IMR-90 (cell line): ENCODE results near the gene NPS. TPM values are rescaled to one million over a fixed set of nuclear protein-coding genes. Genes with fewer than 3 reads are reported as not detected.

ENCODE experiments used
- ATAC-seq: fragments of 200-7000 bp; cut with Tn5 transposase; 2 replicates; pipeline ENCODE4 v1.9.1; 2020; ENCODE audit warnings: low read depth, mild to moderate bottlenecking, moderate library complexity
- BruUV-seq: library from RNA; stranded (reverse); fragments of 400-500 nt; replicated peaks from 2 replicates; lab custom pipeline; 2021; lab: Mats Ljungman, UMichigan
- CTCF ChIA-PET: fragments of 300-600 bp; formaldehyde crosslinking; extraction: SDS; loops from one replicate; lab custom pipeline; 2021; ENCODE audit warnings: antibody characterized with exemption; lab: Yijun Ruan, JAX
- POLR2A ChIA-PET: fragments of 300-600 bp; sonication (Branson Sonifier 250); formaldehyde crosslinking; loops from one replicate; lab custom pipeline; 2022; ENCODE audit warnings: antibody characterized with exemption; ENCODE audit not compliant: unreplicated experiment; lab: Charles Lee
- DNase-seq: peaks from one replicate; pipeline ENCODE4 v3.0.0; 2013
- H2AFZ ChIP-seq: replicated peaks from 2 replicates; pipeline ENCODE3; 2013; ENCODE audit warnings: low read length, mild to moderate bottlenecking; ENCODE audit not compliant: poor library complexity
- H2AK5ac ChIP-seq: 2 replicates; pipeline ENCODE4 v1.6.1; 2013; ENCODE audit warnings: low read depth, low read length, inconsistent platforms
- H2AK9ac ChIP-seq: replicated peaks from 2 replicates; pipeline ENCODE3; 2013; ENCODE audit warnings: mild to moderate bottlenecking, low read depth, low read length, moderate library complexity; ENCODE audit not compliant: poor library complexity
- H2BK120ac ChIP-seq: 2 replicates; pipeline ENCODE4 v1.6.1; 2013; ENCODE audit warnings: low read depth, low read length, inconsistent platforms
- H2BK15ac ChIP-seq: 3 replicates; pipeline ENCODE4 v1.6.1; 2013; ENCODE audit warnings: low read depth, low read length, inconsistent platforms
- H2BK20ac ChIP-seq: 2 replicates; pipeline ENCODE4 v1.6.1; 2013; ENCODE audit warnings: low read depth, mild to moderate bottlenecking, inconsistent platforms, low read length, moderate library complexity
- H2BK5ac ChIP-seq: 2 replicates; pipeline ENCODE4 v1.6.1; 2013; ENCODE audit warnings: mild to moderate bottlenecking, low read depth, low read length, inconsistent platforms; ENCODE audit not compliant: poor library complexity, severe bottlenecking
- H3K14ac ChIP-seq: replicated peaks from 2 replicates; pipeline ENCODE4 v1.6.1; 2013; ENCODE audit warnings: low read depth, low read length, inconsistent platforms
- H3K18ac ChIP-seq: 2 replicates; pipeline ENCODE4 v1.6.1; 2013; ENCODE audit warnings: low read depth, low read length, control low read depth
- H3K23ac ChIP-seq: 2 replicates; pipeline ENCODE4 v1.6.1; 2013; ENCODE audit warnings: low read depth, low read length, inconsistent platforms
- H3K27ac ChIP-seq: 2 replicates; pipeline ENCODE4 v1.5.1; 2013; ENCODE audit warnings: mild to moderate bottlenecking, control low read depth, low read length; ENCODE audit not compliant: insufficient read depth
- H3K27me3 ChIP-seq: 2 replicates; pipeline ENCODE4 v1.6.1; 2013; ENCODE audit warnings: low read length; ENCODE audit not compliant: control insufficient read depth, insufficient read depth
- H3K36me3 ChIP-seq: 2 replicates; pipeline ENCODE4 v1.6.1; 2013; ENCODE audit warnings: low read length, mixed read lengths; ENCODE audit not compliant: control insufficient read depth, insufficient read depth
- H3K4ac ChIP-seq: 2 replicates; pipeline ENCODE4 v1.6.1; 2013; ENCODE audit warnings: low read depth, low read length, inconsistent platforms
- H3K4me1 ChIP-seq: 2 replicates; pipeline ENCODE4 v1.6.1; 2013; ENCODE audit warnings: low read length, mixed read lengths; ENCODE audit not compliant: control insufficient read depth, insufficient read depth
- H3K4me2 ChIP-seq: 2 replicates; pipeline ENCODE4 v1.6.1; 2013; ENCODE audit warnings: low read depth, mild to moderate bottlenecking, control low read depth, low read length, moderate library complexity
- H3K4me3 ChIP-seq: 2 replicates; pipeline ENCODE4 v1.5.1; 2013; ENCODE audit warnings: low read depth, mild to moderate bottlenecking, control low read depth, low read length, moderate library complexity; ENCODE audit not compliant: insufficient read depth
- H3K56ac ChIP-seq: 2 replicates; pipeline ENCODE4 v1.6.1; 2013; ENCODE audit warnings: low read length, inconsistent platforms; ENCODE audit not compliant: insufficient read depth; ENCODE audit errors: extremely low read depth
- H3K79me1 ChIP-seq, 2 experiments: 2 replicates each; pipeline ENCODE4 v1.6.1; 2013; ENCODE audit warnings: low read length in 2 of 2, inconsistent platforms in 1 of 2, low read depth in 1 of 2
- H3K9ac ChIP-seq: 2 replicates; pipeline ENCODE4 v1.6.1; 2013; ENCODE audit warnings: low read depth, low read length, control low read depth
- H3K9me1 ChIP-seq: 2 replicates; pipeline ENCODE4 v1.6.1; 2013; ENCODE audit warnings: low read length, inconsistent platforms; ENCODE audit not compliant: insufficient read depth
- H3K9me3 ChIP-seq: 2 replicates; pipeline ENCODE4 v1.6.1; 2013; ENCODE audit warnings: low read length; ENCODE audit not compliant: control insufficient read depth, insufficient read depth
- H4K20me1 ChIP-seq: 2 replicates; pipeline ENCODE4 v1.6.1; 2013; ENCODE audit warnings: low read length, inconsistent platforms; ENCODE audit not compliant: insufficient read depth
- H4K5ac ChIP-seq: 2 replicates; pipeline ENCODE4 v1.6.1; 2013; ENCODE audit warnings: mild to moderate bottlenecking, low read depth, low read length, control low read depth
- H4K8ac ChIP-seq, 2 experiments: 2 replicates each; pipeline ENCODE4 v1.6.1; 2013; ENCODE audit warnings: low read depth in 2 of 2, low read length in 2 of 2, control low read depth in 1 of 2, inconsistent platforms in 1 of 2
- H4K91ac ChIP-seq: 2 replicates; pipeline ENCODE4 v1.6.1; 2013; ENCODE audit warnings: low read depth, low read length, inconsistent platforms; ENCODE audit not compliant: insufficient read depth
- WGBS, 2 experiments: methylation state at CpG; one replicate each; pipeline versions ENCODE4 v1.1.5 to v1.1.7; 2013; ENCODE audit warnings: missing lambda C conversion rate in 2 of 2; ENCODE audit not compliant: insufficient read length in 1 of 2; ENCODE audit errors: extremely low coverage in 2 of 2; 5-methylcytosine and 5-hydroxymethylcytosine counted together
- dilution Hi-C: fragments of 300-500 bp; cut with HindIII; formaldehyde crosslinking; loops from one replicate; pipeline ENCODE4 v1.14.3; 2018; ENCODE audit warnings: low sequenced_read_pairs; ENCODE audit not compliant: unreplicated experiment
- in situ Hi-C: fragments of 300-500 bp; cut with MboI; formaldehyde crosslinking; loops from 3 replicates; pipeline ENCODE4 v1.14.3; 2019; ENCODE audit warnings: low sequenced_read_pairs, inconsistent platforms, mixed read lengths
- intact Hi-C: fragments of 100-400 bp; cut with micrococcal nuclease; formaldehyde crosslinking; loops from 2 replicates; pipeline ENCODE4 v1.10.0; 2022
- polyA plus RNA-seq, 3 experiments: library from polyadenylated mRNA; depleted of rRNA; stranded (reverse); fragments of >200 nt; gene quantifications; 2 replicates each; pipeline ENCODE4 v1.2.3, GENCODE V29; 2012; ENCODE audit warnings: low replicate concordance in 1 of 3
- total RNA-seq: library from RNA; depleted of rRNA; stranded (reverse); fragments of >200 nt; gene quantifications from 2 replicates; pipeline ENCODE4 v1.2.3, GENCODE V29; 2012
- TF ChIP-seq, protein P1 (sequence below): conservative IDR thresholded peaks from 2 replicates; pipeline ENCODE4 v1.5.1; 2012; ENCODE audit warnings: mild to moderate bottlenecking, low read depth, low read length, improper control_type of control experiment

Gene NPS
- total and polyA plus RNA-seq, 2 of the 4 experiments (the other 2 are of a cell fraction): not detected

DNA sequence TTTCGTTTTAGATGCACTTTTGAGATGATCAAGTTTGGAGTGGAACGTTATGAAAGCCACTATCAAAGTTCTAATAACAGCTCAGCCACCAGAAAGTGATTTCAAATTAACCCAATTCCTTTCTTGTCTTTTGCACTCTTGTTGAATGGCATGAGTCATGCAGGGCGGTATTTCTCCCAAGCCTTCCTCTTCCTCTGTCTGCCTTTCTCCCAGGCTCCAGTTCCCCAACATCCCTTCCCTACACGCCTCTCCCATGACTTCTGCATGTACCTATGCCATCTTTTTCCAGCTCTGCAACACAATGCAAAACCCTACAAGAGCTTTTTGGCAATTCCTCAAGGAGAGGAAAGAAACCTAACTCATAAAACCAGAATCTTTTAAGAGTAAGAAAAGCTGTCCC lies 21.8 kb upstream of the NPS start:
- H3K9me3 ChIP-seq: peaks cover 3% of the 10 kb centered on the region
- no peak overlapping the region for H3K14ac ChIP-seq
- no peak for DNase-seq
- ChIA-PET POLR2A (no interaction called here), CTCF (no interaction called here)
- H4K91ac ChIP-seq: no peak overlapping the region
- H2AFZ ChIP-seq: no peak overlapping the region
- ATAC-seq: no peak
- H4K5ac ChIP-seq: no peak overlapping the region
- H4K8ac ChIP-seq: no peak overlapping the region
- dilution Hi-C loops (no loop called here), in situ Hi-C loops (no loop called here), intact Hi-C loops (no loop called here)
- H3K27me3 ChIP-seq: no peaks in the 10 kb centered on the region
- H4K20me1 ChIP-seq: no peaks in the 10 kb centered on the region
- no peak overlapping the region for H3K23ac ChIP-seq
- H3K9ac ChIP-seq: no peak overlapping the region
- no peaks in the 10 kb centered on the region for H3K9me1 ChIP-seq
- BruUV-seq: no TSS peak
- H3K4me3 ChIP-seq: no peak overlapping the region
- H2BK20ac ChIP-seq: no peak overlapping the region
- no peak overlapping the region for H3K4ac ChIP-seq
- H3K79me1 ChIP-seq: no peaks in the 10 kb centered on the region
- H2BK5ac ChIP-seq: no peak overlapping the region
- H3K4me2 ChIP-seq: no peak overlapping the region
- H2AK5ac ChIP-seq: no peak overlapping the region
- no peak overlapping the region for H2AK9ac ChIP-seq
- TF ChIP-seq, protein P1, sequence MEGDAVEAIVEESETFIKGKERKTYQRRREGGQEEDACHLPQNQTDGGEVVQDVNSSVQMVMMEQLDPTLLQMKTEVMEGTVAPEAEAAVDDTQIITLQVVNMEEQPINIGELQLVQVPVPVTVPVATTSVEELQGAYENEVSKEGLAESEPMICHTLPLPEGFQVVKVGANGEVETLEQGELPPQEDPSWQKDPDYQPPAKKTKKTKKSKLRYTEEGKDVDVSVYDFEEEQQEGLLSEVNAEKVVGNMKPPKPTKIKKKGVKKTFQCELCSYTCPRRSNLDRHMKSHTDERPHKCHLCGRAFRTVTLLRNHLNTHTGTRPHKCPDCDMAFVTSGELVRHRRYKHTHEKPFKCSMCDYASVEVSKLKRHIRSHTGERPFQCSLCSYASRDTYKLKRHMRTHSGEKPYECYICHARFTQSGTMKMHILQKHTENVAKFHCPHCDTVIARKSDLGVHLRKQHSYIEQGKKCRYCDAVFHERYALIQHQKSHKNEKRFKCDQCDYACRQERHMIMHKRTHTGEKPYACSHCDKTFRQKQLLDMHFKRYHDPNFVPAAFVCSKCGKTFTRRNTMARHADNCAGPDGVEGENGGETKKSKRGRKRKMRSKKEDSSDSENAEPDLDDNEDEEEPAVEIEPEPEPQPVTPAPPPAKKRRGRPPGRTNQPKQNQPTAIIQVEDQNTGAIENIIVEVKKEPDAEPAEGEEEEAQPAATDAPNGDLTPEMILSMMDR: no peak
- no peak overlapping the region for H2BK120ac ChIP-seq
- H3K27ac ChIP-seq: no peak overlapping the region
- no peak overlapping the region for H2BK15ac ChIP-seq
- H3K56ac ChIP-seq: no peak overlapping the region
- H3K36me3 ChIP-seq: no peaks in the 10 kb centered on the region
- no peak overlapping the region for H3K18ac ChIP-seq
- H3K4me1 ChIP-seq: no peaks in the 10 kb centered on the region
- WGBS, 2 experiments: 57% methylated on average over 1 of the region's 4 CpGs; no CpG with 5 or more reads in 1 of the 2 experiments
